HCT116 (cell line): Measurements from ENCODE around the gene TCFL5. TPM values are rescaled to one million over a fixed set of nuclear protein-coding genes. Genes with fewer than 3 reads are reported as not detected.

ENCODE experiments used
- ATAC-seq: fragments of 200-7000 bp; cut with Tn5 transposase; 2 replicates; pipeline ENCODE4 v1.9.1; 2020; ENCODE audit warnings: mild to moderate bottlenecking, moderate library complexity
- BruUV-seq: library from RNA; stranded (reverse); fragments of 400-500 nt; replicated peaks from 2 replicates; lab custom pipeline; 2021; lab: Mats Ljungman, UMichigan
- CTCF ChIA-PET: fragments of 300-600 bp; sonication (Branson Sonifier 250); formaldehyde crosslinking; loops from one replicate; lab custom pipeline; 2021; ENCODE audit warnings: antibody characterized with exemption; lab: Charles Lee
- POLR2A ChIA-PET: fragments of 300-600, 350-600 bp; sonication (Branson Sonifier 250); formaldehyde crosslinking; loops from one replicate; lab custom pipeline; 2021; ENCODE audit warnings: antibody characterized with exemption; lab: Charles Lee
- RAD21 ChIA-PET, 2 experiments: fragments of 300-600 bp; sonication (Branson Sonifier 250); formaldehyde crosslinking; loops; one replicate each; lab custom pipeline; 2023; ENCODE audit warnings: low total read pairs in 2 of 2; ENCODE audit not compliant: uncharacterized antibody in 2 of 2, unreplicated experiment in 2 of 2, low non-redundant PET in 1 of 2; lab: Charles Lee
- DNase-seq: peaks from one replicate; pipeline ENCODE4 v3.0.0-alpha.2; 2010; ENCODE audit warnings: low read depth, low spot score
- H2AFZ ChIP-seq: fragments of 200-600 bp; shearing (Covaris generic), sonication (generic); 2 replicates; pipeline ENCODE4 v1.6.1; 2017; ENCODE audit warnings: low read depth, mixed run types, mixed read lengths, antibody characterized with exemption, low read length; ENCODE audit not compliant: poor library complexity, severe bottlenecking
- H3K27ac ChIP-seq: 2 replicates; pipeline ENCODE4 v1.5.1; 2012; ENCODE audit warnings: low read depth, low read length
- H3K27me3 ChIP-seq: fragments of 200-600 bp; sonication (generic); 2 replicates; pipeline ENCODE4 v1.6.1; 2016; ENCODE audit warnings: mixed run types, low read length, mixed read lengths; ENCODE audit not compliant: insufficient read depth
- H3K36me3 ChIP-seq, 2 experiments: fragments of 200-500 bp in 1 of 2; fragments of 200-600 bp in 1 of 2; sonication (Bioruptor generic) in 1 of 2; sonication (generic) in 1 of 2; 2 replicates each; pipeline versions ENCODE4 v1.5.1 to v1.6.1; 2014 to 2016; ENCODE audit warnings: low read length in 2 of 2, inconsistent platforms in 1 of 2, mixed read lengths in 1 of 2, mixed run types in 1 of 2; ENCODE audit not compliant: insufficient read depth in 2 of 2, control insufficient read depth in 1 of 2
- H3K4me1 ChIP-seq, 2 experiments: fragments of 200-600 bp in 1 of 2; sonication (generic) in 1 of 2; 2 replicates each; pipeline versions ENCODE4 v1.5.1 to v1.6.1; 2012 to 2017; ENCODE audit warnings: low read length in 2 of 2, inconsistent platforms in 1 of 2, mild to moderate bottlenecking in 1 of 2, mixed read lengths in 1 of 2, mixed run types in 1 of 2, moderate library complexity in 1 of 2; ENCODE audit not compliant: insufficient read depth in 2 of 2, control insufficient read depth in 1 of 2
- H3K4me2 ChIP-seq: fragments of 200-600 bp; sonication (generic); 2 replicates; pipeline ENCODE4 v1.6.1; 2017; ENCODE audit warnings: mixed run types, low read length, mixed read lengths
- H3K4me3 ChIP-seq, 2 experiments: fragments of 200-600 bp in 1 of 2; sonication (generic) in 1 of 2; replicated peaks in 1 of 2; 2 replicates each; pipeline ENCODE4 v1.5.1; 2011 to 2016; ENCODE audit warnings: low read length in 2 of 2, control low read depth in 1 of 2, low read depth in 1 of 2, mild to moderate bottlenecking in 1 of 2, mixed read lengths in 1 of 2, mixed run types in 1 of 2
- H3K79me2 ChIP-seq: fragments of 200-600 bp; sonication (generic); 2 replicates; pipeline ENCODE4 v1.6.1; 2017; ENCODE audit warnings: mild to moderate bottlenecking, mixed run types, low read length, moderate library complexity, mixed read lengths; ENCODE audit not compliant: insufficient read depth
- H3K9ac ChIP-seq: fragments of 200-600 bp; sonication (generic); 2 replicates; pipeline ENCODE4 v1.6.1; 2016; ENCODE audit warnings: low read length, mixed read lengths
- H3K9me2 ChIP-seq: fragments of 200-600 bp; sonication (generic), shearing (Covaris generic); 2 replicates; pipeline ENCODE4 v1.6.1; 2017; ENCODE audit warnings: mixed run types, mild to moderate bottlenecking, moderate library complexity; ENCODE audit not compliant: insufficient read depth
- H3K9me3 ChIP-seq, 2 experiments: fragments of 200-500 bp in 1 of 2; fragments of 200-600 bp in 1 of 2; sonication (Bioruptor generic) in 1 of 2; sonication (generic) in 1 of 2; 2 replicates each; pipeline ENCODE4 v1.6.1; 2014 to 2017; ENCODE audit warnings: low read length in 2 of 2, mixed read lengths in 2 of 2, inconsistent platforms in 1 of 2, low read depth in 1 of 2, mild to moderate bottlenecking in 1 of 2, mixed run types in 1 of 2, moderate library complexity in 1 of 2; ENCODE audit not compliant: control insufficient read depth in 1 of 2, insufficient read depth in 1 of 2
- H4K20me1 ChIP-seq: fragments of 200-600 bp; sonication (generic), shearing (Covaris generic); 2 replicates; pipeline ENCODE4 v1.6.1; 2017; ENCODE audit warnings: mixed run types, mild to moderate bottlenecking, moderate library complexity; ENCODE audit not compliant: insufficient read depth
- CBX3 ChIP-seq: IDR thresholded peaks from 2 replicates; pipeline ENCODE4 v1.6.1; 2012; ENCODE audit warnings: low read depth
- EGR1 ChIP-seq: IDR thresholded peaks from 2 replicates; pipeline ENCODE4 v1.6.1; 2012; ENCODE audit warnings: low read depth
- EZH2 ChIP-seq: fragments of 200-600 bp; sonication (generic); IDR thresholded peaks from 2 replicates; pipeline ENCODE4 v1.6.1; 2017; ENCODE audit warnings: antibody characterized with exemption, mixed run types
- EZH2phosphoT487 ChIP-seq: fragments of 200-600 bp; IDR thresholded peaks from 2 replicates; pipeline ENCODE4 v1.6.1; 2018; ENCODE audit warnings: antibody characterized with exemption, borderline replicate concordance
- FOSL1 ChIP-seq: IDR thresholded peaks from 2 replicates; pipeline ENCODE4 v1.6.1; 2012; ENCODE audit warnings: low read depth
- POLR2A ChIP-seq: IDR thresholded peaks from 2 replicates; pipeline ENCODE4 v1.7.0; 2011; ENCODE audit warnings: borderline replicate concordance; ENCODE audit not compliant: insufficient read depth, insufficient read length; ENCODE audit errors: extremely low read depth
- RAD21 ChIP-seq: IDR thresholded peaks from 2 replicates; pipeline ENCODE4 v1.6.1; 2012; ENCODE audit warnings: low read depth, mild to moderate bottlenecking
- SP1 ChIP-seq: IDR thresholded peaks from 2 replicates; pipeline ENCODE4 v1.6.1; 2012; ENCODE audit warnings: low read depth
- TCF7L2 ChIP-seq: IDR thresholded peaks from 2 replicates; pipeline ENCODE4 v1.7.0; 2011; ENCODE audit warnings: borderline replicate concordance, inconsistent platforms; ENCODE audit not compliant: insufficient read depth, insufficient read length; ENCODE audit errors: extremely low read depth
- ZBTB33 ChIP-seq: IDR thresholded peaks from 2 replicates; pipeline ENCODE4 v1.6.1; 2011; ENCODE audit warnings: mild to moderate bottlenecking, low read length, moderate library complexity; ENCODE audit not compliant: insufficient replicate concordance; ENCODE audit errors: extremely low read depth
- ZFX ChIP-seq: fragments of 450-650 bp; IDR thresholded peaks from 2 replicates; pipeline ENCODE4 v1.6.1; 2017
- intact Hi-C: fragments of 100-400 bp; cut with micrococcal nuclease; formaldehyde crosslinking; loops from 2 replicates; pipeline ENCODE4 v1.10.0; 2022
- total RNA-seq: library from RNA; stranded (reverse); gene quantifications from one replicate; pipeline ENCODE4 v1.2.1, GENCODE V29; 2021; ENCODE audit not compliant: unreplicated experiment
- TF ChIP-seq, protein P1 (sequence below): IDR thresholded peaks from 2 replicates; pipeline ENCODE4 v1.6.1; 2012
- TF ChIP-seq, protein P2 (sequence below), 3 experiments: fragments of 200-600 bp in 1 of 3; sonication (generic) in 1 of 3; IDR thresholded peaks in 2 of 3; conservative IDR thresholded peaks in 1 of 3; 2 replicates each; pipeline ENCODE4 v1.5.1; 2012 to 2017; ENCODE audit warnings: low read depth in 2 of 3, low read length in 2 of 3, antibody characterized with exemption in 1 of 3, borderline replicate concordance in 1 of 3, control low read depth in 1 of 3, mild to moderate bottlenecking in 1 of 3, mixed read lengths in 1 of 3, mixed run types in 1 of 3, moderate library complexity in 1 of 3; ENCODE audit not compliant: insufficient read depth in 1 of 3
- TF ChIP-seq, protein P3 (sequence below): IDR thresholded peaks from 2 replicates; pipeline ENCODE4 v1.6.1; 2012; ENCODE audit warnings: low read depth

TCFL5 gene
- total RNA-seq, 1 experiment from 2014 or later, result 20.4 TPM

DNA sequence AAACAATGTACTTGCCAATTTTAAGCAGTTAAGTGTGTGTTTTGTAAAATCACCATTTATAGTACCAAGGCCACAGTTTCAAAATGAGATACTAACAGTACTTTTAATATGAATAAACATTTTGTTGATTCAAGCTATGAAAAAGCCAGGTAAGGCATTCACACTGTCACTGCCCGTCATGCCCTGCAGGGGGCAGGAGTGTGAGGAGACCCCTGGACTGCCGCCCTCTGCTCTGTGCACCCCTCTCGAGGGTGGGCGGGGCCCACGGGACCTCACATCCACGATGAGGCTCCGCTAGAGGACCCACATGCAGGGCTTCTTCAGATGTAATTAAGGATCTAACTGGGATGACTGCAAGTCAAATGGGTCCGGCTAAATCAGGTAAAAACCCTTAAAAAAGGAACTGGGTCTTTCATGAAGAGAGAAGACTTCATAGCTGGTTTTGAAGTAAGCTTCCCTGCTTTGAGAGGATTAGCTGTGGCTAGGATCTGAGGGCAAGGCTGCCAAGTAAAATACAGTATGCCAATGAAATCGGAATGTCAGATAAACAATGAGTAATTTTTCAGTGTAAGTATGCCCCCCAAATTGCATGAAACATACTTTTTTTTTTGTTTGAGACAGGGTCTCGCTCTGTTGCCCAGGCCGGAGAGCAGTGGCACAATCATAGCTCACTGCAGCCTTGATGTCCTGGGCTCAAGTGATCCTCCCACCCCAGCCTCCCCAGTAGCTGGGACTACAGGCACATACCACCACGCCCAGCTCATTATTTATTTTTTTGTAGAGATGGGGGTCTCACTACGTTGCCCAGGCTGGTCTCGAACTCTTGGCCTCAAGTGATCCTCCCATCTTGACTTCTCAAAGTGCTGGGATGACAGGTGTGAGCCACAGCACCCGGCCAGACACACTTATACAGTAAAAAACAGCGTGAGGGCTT, 46.0 kb upstream of the TCFL5 start (continued):
- TF ChIP-seq TCF7L2 (no peak), POLR2A (no peak), EZH2 (no peak)

GRCh38 chr20:62906647-62907375, 45.2 kb upstream of the TCFL5 start:
- Histone ChIP-seq H4K20me1 (peaks cover 10% of the 10 kb centered on the region; the same call in 1 of the 2 replicates), H3K9me2 (no peaks in the 10 kb centered on the region), H3K9ac (no peak overlapping the region), H2AFZ (no peak overlapping the region), H3K4me3 (no peak overlapping the region), H3K36me3 (peaks cover 70 to 90% of the 10 kb centered on the region in 2 experiments), H3K27me3 (no peaks in the 10 kb centered on the region), H3K9me3 (no peaks in the 10 kb centered on the region), H3K79me2 (peaks cover 69% of the 10 kb centered on the region), H3K4me2 (no peak overlapping the region), H3K4me1 (no peaks in the 10 kb centered on the region), H3K27ac (no peak overlapping the region)
- DNase-seq, result no peak
- CTCF ChIA-PET, result interaction anchor here (0.6 to 1.6 kb wide), 7 partner anchors 9 to 102 kb away, joined by 3 to 8 read pairs (median 3); no protein-coding TSS in a partner anchor
- BruUV-seq, result no TSS peak
- POLR2A ChIA-PET, result no interaction called here
- intact Hi-C loops, result no loop called here
- no peak for ATAC-seq
- RAD21 ChIA-PET, result no interaction called here
- TF ChIP-seq EGR1 (no peak), RAD21 (no peak), SP1 (no peak), FOSL1 (no peak), ZBTB33 (no peak), EZH2 (no peak), ZFX (no peak), TCF7L2 (no peak), CBX3 (no peak), EZH2phosphoT487 (no peak)
- TF ChIP-seq, protein P1, sequence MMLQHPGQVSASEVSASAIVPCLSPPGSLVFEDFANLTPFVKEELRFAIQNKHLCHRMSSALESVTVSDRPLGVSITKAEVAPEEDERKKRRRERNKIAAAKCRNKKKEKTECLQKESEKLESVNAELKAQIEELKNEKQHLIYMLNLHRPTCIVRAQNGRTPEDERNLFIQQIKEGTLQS, result no peak
- TF ChIP-seq, protein P2, sequence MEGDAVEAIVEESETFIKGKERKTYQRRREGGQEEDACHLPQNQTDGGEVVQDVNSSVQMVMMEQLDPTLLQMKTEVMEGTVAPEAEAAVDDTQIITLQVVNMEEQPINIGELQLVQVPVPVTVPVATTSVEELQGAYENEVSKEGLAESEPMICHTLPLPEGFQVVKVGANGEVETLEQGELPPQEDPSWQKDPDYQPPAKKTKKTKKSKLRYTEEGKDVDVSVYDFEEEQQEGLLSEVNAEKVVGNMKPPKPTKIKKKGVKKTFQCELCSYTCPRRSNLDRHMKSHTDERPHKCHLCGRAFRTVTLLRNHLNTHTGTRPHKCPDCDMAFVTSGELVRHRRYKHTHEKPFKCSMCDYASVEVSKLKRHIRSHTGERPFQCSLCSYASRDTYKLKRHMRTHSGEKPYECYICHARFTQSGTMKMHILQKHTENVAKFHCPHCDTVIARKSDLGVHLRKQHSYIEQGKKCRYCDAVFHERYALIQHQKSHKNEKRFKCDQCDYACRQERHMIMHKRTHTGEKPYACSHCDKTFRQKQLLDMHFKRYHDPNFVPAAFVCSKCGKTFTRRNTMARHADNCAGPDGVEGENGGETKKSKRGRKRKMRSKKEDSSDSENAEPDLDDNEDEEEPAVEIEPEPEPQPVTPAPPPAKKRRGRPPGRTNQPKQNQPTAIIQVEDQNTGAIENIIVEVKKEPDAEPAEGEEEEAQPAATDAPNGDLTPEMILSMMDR (IDR thresholded peaks at IDR 0.05 in 2 of 3, conservative IDR thresholded peaks at IDR 0.05 in 1 of 3; ENCODE audit: borderline replicate concordance in 1 of 3, insufficient read depth in 1 of 3, low read depth in 2 of 3, low read length in 2 of 3), result no peak
- TF ChIP-seq, protein P3, sequence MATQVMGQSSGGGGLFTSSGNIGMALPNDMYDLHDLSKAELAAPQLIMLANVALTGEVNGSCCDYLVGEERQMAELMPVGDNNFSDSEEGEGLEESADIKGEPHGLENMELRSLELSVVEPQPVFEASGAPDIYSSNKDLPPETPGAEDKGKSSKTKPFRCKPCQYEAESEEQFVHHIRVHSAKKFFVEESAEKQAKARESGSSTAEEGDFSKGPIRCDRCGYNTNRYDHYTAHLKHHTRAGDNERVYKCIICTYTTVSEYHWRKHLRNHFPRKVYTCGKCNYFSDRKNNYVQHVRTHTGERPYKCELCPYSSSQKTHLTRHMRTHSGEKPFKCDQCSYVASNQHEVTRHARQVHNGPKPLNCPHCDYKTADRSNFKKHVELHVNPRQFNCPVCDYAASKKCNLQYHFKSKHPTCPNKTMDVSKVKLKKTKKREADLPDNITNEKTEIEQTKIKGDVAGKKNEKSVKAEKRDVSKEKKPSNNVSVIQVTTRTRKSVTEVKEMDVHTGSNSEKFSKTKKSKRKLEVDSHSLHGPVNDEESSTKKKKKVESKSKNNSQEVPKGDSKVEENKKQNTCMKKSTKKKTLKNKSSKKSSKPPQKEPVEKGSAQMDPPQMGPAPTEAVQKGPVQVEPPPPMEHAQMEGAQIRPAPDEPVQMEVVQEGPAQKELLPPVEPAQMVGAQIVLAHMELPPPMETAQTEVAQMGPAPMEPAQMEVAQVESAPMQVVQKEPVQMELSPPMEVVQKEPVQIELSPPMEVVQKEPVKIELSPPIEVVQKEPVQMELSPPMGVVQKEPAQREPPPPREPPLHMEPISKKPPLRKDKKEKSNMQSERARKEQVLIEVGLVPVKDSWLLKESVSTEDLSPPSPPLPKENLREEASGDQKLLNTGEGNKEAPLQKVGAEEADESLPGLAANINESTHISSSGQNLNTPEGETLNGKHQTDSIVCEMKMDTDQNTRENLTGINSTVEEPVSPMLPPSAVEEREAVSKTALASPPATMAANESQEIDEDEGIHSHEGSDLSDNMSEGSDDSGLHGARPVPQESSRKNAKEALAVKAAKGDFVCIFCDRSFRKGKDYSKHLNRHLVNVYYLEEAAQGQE, result no peak
